Measurements from ENCODE around the gene GATA3.

DNA sequence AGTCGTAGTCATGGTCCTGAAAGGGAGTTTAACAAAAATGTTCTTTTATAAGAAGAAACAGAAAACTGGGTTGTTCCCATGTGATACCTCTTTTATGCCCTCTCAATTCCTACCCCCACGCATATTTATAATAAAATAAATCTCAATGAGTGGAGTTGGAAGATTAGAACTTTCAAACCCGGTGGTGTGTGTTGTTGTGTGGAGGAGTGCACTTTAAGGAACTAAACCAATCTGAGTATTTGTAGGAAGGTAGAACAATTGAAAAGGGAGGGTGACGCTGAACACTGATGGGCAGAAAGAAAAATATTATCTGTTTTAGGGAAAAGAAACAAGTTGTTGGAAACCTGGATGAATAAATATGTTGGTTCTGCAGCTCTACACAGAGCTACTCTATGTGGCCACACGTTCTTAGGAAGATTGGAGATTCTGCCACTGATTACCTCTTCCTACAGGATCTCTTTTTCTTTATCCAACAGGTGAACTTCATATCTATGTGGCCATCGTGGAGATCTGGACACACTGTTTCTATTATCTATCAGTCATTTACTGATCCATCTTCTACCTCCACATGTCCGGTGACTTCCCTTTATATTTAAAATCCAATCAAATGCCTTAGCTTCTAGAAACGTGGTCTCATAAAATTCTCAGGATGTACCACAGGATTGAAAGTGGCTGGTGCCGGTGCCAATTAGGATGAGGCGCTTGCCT lies 13.1 kb upstream of the GATA3 start:
- TF ChIP-seq, protein P1, sequence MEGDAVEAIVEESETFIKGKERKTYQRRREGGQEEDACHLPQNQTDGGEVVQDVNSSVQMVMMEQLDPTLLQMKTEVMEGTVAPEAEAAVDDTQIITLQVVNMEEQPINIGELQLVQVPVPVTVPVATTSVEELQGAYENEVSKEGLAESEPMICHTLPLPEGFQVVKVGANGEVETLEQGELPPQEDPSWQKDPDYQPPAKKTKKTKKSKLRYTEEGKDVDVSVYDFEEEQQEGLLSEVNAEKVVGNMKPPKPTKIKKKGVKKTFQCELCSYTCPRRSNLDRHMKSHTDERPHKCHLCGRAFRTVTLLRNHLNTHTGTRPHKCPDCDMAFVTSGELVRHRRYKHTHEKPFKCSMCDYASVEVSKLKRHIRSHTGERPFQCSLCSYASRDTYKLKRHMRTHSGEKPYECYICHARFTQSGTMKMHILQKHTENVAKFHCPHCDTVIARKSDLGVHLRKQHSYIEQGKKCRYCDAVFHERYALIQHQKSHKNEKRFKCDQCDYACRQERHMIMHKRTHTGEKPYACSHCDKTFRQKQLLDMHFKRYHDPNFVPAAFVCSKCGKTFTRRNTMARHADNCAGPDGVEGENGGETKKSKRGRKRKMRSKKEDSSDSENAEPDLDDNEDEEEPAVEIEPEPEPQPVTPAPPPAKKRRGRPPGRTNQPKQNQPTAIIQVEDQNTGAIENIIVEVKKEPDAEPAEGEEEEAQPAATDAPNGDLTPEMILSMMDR (IDR thresholded peaks at IDR 0.05) = no peak
- no peak for TF ChIP-seq POLR2A (IDR thresholded peaks at IDR 0.05)

Measured in testis (tissue), 2 donors.